GDM1 (cell line): ENCODE data around the gene KCNB1.

ENCODE experiments used
- DNase-seq: peaks from one replicate; lab custom pipeline; 2025; lab: John Stamatoyannopoulos, UW

Gene KCNB1

GRCh38 chr20:49497398-49497669 is 14.9 kb upstream of the KCNB1 start:
- DNase-seq = no peak

GRCh38 chr20:49496553-49497397 is 14.3 kb upstream of the KCNB1 start:
- DNase-seq = no peak

- DNase-seq = no peak
These were observed 13.6 kb upstream of the KCNB1 start for GRCh38 chr20:49496043-49496442.

- DNase-seq = no peak
These were observed 8.2 kb upstream of the KCNB1 start for GRCh38 chr20:49490689-49491088.

- DNase-seq = no peak
These were observed 7.2 kb upstream of the KCNB1 start for GRCh38 chr20:49489688-49490087.

GRCh38 chr20:49486064-49486463 is 3.6 kb upstream of the KCNB1 start:
- DNase-seq = no peak

- DNase-seq = no peak
These were observed 3.1 kb upstream of the KCNB1 start for GRCh38 chr20:49485563-49485962.

GRCh38 chr20:49484180-49485140 is 2.0 kb upstream of the KCNB1 start:
- DNase-seq = peak; percentile 14

GRCh38 chr20:49483696-49484123 is 1.2 kb upstream of the KCNB1 start:
- no peak for DNase-seq

- DNase-seq = no peak
These were observed 689 bp upstream of the KCNB1 start for GRCh38 chr20:49483018-49483695.

- no peak for DNase-seq
These were observed 295 bp downstream of the KCNB1 start for GRCh38 chr20:49482173-49482572.

GRCh38 chr20:49481116-49481515 is 1.4 kb downstream of the KCNB1 start:
- DNase-seq = no peak

GRCh38 chr20:49480236-49480635 is 2.2 kb downstream of the KCNB1 start:
- DNase-seq = no peak

GRCh38 chr20:49479785-49480184 is 2.7 kb downstream of the KCNB1 start:
- DNase-seq = no peak

- no peak for DNase-seq
These were observed 3.4 kb downstream of the KCNB1 start for GRCh38 chr20:49478754-49479689.

- no peak for DNase-seq
These were observed 4.2 kb downstream of the KCNB1 start for GRCh38 chr20:49478266-49478665.

GRCh38 chr20:49477200-49477599 is 5.3 kb downstream of the KCNB1 start:
- no peak for DNase-seq

GRCh38 chr20:49476016-49476355 is 6.5 kb downstream of the KCNB1 start:
- DNase-seq = no peak

- DNase-seq = no peak
These were observed 7.0 kb downstream of the KCNB1 start for GRCh38 chr20:49475292-49476015.

- DNase-seq = no peak
These were observed 11.1 kb downstream of the KCNB1 start for GRCh38 chr20:49471397-49471796.

- DNase-seq = no peak
These were observed 11.5 kb downstream of the KCNB1 start for GRCh38 chr20:49470922-49471321.
